Activated B cell treated with CpG ODN at 0.5 μM for 24 hours (primary cell): ENCODE results near the gene HAPLN3. TPM values are rescaled to one million over a fixed set of nuclear protein-coding genes. Genes with fewer than 3 reads are reported as not detected.

Experiments
- ATAC-seq: fragments of 200-7000 bp; cut with Tn5 transposase; one replicate; pipeline ENCODE4 v1.10.0; 2021; ENCODE audit warnings: low read depth, mild to moderate bottlenecking, moderate library complexity
- CTCF ChIA-PET: fragments of 350-600 bp; sonication (Branson Sonifier 250); formaldehyde crosslinking; loops from one replicate; lab custom pipeline; 2021; ENCODE audit warnings: antibody characterized with exemption; lab: Charles Lee
- POLR2A ChIA-PET: fragments of 350-600 bp; sonication (Branson Sonifier 250); formaldehyde crosslinking; loops from one replicate; lab custom pipeline; 2021; ENCODE audit warnings: antibody characterized with exemption; lab: Charles Lee
- DNase-seq: peaks from one replicate; pipeline ENCODE4 v3.0.0; 2022
- H3K27ac Mint-ChIP-seq: one replicate; pipeline ENCODE4 v1.8.0; 2020; ENCODE audit warnings: mixed read lengths
- H3K27me3 Mint-ChIP-seq: one replicate; pipeline ENCODE4 v1.8.0; 2021; ENCODE audit warnings: mixed read lengths
- H3K36me3 Mint-ChIP-seq: one replicate; pipeline ENCODE4 v1.8.0; 2021; ENCODE audit warnings: low read depth, mixed read lengths
- H3K4me1 Mint-ChIP-seq: one replicate; pipeline ENCODE4 v1.8.0; 2021; ENCODE audit warnings: mixed read lengths
- H3K4me3 Mint-ChIP-seq: one replicate; pipeline ENCODE4 v1.8.0; 2020; ENCODE audit warnings: mild to moderate bottlenecking, mixed read lengths
- H3K9me3 Mint-ChIP-seq: one replicate; pipeline ENCODE4 v1.8.0; 2020; ENCODE audit warnings: mixed read lengths
- intact Hi-C: fragments of 100-400 bp; cut with micrococcal nuclease; formaldehyde crosslinking; loops from one replicate; pipeline ENCODE4 v1.15.1; 2024
- total RNA-seq: library from RNA; stranded (reverse); gene quantifications from 2 replicates; pipeline ENCODE4 v1.2.3, GENCODE V29; 2022
- TF ChIP-seq, protein P1 (sequence below): fragments of 200-600 bp; IDR thresholded peaks from one replicate; pipeline ENCODE4 v1.8.0; 2022; ENCODE audit warnings: antibody characterized with exemption, mild to moderate bottlenecking

Gene HAPLN3
- total RNA-seq, 1 donor from 2014 or later = 9.1 TPM

DNA sequence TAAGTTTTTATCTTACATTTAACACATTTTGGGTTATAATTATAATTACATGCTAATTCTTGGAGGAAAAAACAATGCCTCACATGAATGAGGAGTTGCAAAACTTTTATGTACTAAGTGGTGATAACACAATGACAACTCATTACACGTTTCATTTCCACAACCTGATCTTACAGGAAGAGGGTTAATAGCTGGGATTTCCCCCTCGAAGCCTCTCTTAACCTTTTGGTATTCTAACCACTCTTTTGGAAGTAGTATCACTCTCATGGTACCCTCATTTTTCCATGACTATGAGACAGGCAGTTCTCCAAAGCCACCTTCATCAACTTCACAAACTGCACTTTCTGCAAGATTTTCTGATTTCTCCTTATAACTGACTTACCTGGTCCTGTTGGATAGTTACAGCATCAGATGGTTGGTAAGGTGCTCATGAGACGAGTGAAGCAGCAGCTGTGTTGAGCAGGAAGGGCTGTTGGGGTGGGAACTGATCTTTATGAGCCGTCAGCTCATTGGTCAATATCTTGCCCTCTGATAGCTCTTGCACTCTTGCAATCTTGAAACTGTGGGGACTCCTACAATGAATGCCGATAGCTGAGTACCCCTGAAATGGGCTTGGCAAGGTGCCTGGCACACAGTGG lies 50.5 kb downstream of the HAPLN3 start:
- peaks cover 4% of the 10 kb centered on the region for H3K27me3 Mint-ChIP-seq
- no peak overlapping the region for H3K4me3 Mint-ChIP-seq
- ChIA-PET CTCF (no interaction called here), POLR2A (no interaction called here)
- intact Hi-C loops = no loop called here
- no peak for DNase-seq
- no peaks in the 10 kb centered on the region for H3K4me1 Mint-ChIP-seq
- no peak overlapping the region for H3K27ac Mint-ChIP-seq
- no peaks in the 10 kb centered on the region for H3K36me3 Mint-ChIP-seq
- no peak for ATAC-seq
- no peaks in the 10 kb centered on the region for H3K9me3 Mint-ChIP-seq
- TF ChIP-seq, protein P1, sequence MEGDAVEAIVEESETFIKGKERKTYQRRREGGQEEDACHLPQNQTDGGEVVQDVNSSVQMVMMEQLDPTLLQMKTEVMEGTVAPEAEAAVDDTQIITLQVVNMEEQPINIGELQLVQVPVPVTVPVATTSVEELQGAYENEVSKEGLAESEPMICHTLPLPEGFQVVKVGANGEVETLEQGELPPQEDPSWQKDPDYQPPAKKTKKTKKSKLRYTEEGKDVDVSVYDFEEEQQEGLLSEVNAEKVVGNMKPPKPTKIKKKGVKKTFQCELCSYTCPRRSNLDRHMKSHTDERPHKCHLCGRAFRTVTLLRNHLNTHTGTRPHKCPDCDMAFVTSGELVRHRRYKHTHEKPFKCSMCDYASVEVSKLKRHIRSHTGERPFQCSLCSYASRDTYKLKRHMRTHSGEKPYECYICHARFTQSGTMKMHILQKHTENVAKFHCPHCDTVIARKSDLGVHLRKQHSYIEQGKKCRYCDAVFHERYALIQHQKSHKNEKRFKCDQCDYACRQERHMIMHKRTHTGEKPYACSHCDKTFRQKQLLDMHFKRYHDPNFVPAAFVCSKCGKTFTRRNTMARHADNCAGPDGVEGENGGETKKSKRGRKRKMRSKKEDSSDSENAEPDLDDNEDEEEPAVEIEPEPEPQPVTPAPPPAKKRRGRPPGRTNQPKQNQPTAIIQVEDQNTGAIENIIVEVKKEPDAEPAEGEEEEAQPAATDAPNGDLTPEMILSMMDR = no peak

DNA sequence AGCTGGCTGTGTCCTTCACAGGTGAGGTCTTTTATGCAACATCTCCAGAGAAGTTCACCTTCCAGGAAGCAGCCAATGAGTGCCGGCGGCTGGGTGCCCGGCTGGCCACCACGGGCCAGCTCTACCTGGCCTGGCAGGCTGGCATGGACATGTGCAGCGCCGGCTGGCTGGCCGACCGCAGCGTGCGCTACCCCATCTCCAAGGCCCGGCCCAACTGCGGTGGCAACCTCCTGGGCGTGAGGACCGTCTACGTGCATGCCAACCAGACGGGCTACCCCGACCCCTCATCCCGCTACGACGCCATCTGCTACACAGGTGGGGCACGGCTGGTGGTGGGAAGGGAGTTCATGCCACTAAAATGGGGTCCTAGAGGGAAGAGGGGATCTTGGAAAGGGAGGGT lies 52.0 kb downstream of the HAPLN3 start:
- ATAC-seq (no peak), DNase-seq (no peak)
- POLR2A ChIA-PET = no interaction called here
- no peak overlapping the region for H3K27ac Mint-ChIP-seq
- H3K4me3 Mint-ChIP-seq = no peak overlapping the region
- CTCF ChIA-PET = no interaction called here
- intact Hi-C loops = no loop called here
- H3K27me3 Mint-ChIP-seq = peaks cover 3% of the 10 kb centered on the region
- H3K36me3 Mint-ChIP-seq = no peaks in the 10 kb centered on the region
- TF ChIP-seq, protein P1 = no peak
- H3K9me3 Mint-ChIP-seq = no peaks in the 10 kb centered on the region
- no peaks in the 10 kb centered on the region for H3K4me1 Mint-ChIP-seq

DNA sequence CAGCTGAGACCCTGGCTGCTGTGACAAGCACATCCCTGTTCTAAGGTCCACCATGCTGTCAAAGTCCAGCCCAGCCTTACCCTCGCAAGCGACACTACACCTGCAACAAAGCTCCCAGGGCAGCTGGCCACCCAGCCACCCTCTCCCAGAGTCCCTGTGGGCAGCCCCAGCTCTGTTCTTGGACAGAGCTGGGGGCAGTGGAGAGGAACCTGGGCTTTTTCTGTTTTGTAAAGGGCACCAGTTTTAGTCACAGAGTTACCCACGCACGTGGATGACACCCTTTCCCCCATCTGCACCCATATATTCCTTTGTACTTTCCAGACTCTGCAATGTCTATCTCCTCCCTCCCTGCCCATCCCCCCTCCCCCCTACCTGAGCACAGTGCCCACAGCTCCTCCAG lies 53.2 kb downstream of the HAPLN3 start:
- TF ChIP-seq, protein P1 = no peak
- Mint-ChIP-seq H3K36me3 (no peaks in the 10 kb centered on the region), H3K4me1 (no peaks in the 10 kb centered on the region), H3K9me3 (no peaks in the 10 kb centered on the region), H3K27ac (no peak overlapping the region), H3K4me3 (no peak overlapping the region), H3K27me3 (peaks cover 3% of the 10 kb centered on the region)
- ChIA-PET CTCF (no interaction called here), POLR2A (no interaction called here)
- no peak for ATAC-seq
- no peak for DNase-seq
- intact Hi-C loops = no loop called here

DNA sequence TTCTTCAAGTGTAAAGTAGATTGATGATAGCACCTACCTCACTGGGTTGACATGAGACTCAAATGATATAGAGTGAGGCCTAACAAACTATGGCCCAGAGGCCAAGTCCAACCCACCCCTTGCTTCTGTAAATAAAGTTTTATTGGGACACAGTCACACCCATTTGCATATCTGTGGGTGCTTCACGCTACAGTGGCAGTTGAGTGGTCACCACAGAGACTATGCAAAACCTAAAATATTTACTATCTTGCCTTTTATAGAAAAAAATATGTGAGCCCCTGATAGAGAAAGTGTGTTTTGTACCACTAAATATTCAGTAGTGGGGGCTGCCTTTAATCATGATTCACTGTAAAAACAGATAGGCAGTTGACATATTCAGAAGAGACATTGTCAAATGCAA lies 54.1 kb downstream of the HAPLN3 start:
- Mint-ChIP-seq H3K4me3 (no peak overlapping the region), H3K27ac (no peak overlapping the region), H3K4me1 (no peaks in the 10 kb centered on the region), H3K9me3 (no peaks in the 10 kb centered on the region), H3K36me3 (no peaks in the 10 kb centered on the region), H3K27me3 (peaks cover 3% of the 10 kb centered on the region)
- TF ChIP-seq, protein P1 = no peak
- CTCF ChIA-PET = no interaction called here
- DNase-seq = no peak
- intact Hi-C loops = no loop called here
- POLR2A ChIA-PET = interaction anchor here (0.7 kb wide), 1 partner anchor 130 kb away, joined by 4 read pairs; no protein-coding TSS in a partner anchor
- no peak for ATAC-seq

DNA sequence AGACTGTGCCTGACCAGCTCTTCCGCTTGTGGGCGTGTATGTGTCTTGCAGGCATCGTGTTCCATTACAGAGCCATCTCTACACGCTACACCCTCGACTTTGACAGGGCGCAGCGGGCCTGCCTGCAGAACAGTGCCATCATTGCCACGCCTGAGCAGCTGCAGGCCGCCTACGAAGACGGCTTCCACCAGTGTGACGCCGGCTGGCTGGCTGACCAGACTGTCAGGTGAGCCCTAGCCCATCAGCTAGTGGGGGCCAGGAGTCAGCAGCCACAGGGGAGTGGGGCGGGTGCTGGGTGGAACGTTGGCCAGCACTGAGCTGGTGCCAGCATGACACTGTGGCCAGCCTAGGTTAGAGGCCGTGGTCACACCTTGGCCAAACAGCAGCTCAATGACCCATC lies 55.4 kb downstream of the HAPLN3 start:
- DNase-seq = no peak
- peaks cover 3% of the 10 kb centered on the region for H3K27me3 Mint-ChIP-seq
- ChIA-PET POLR2A (no interaction called here), CTCF (no interaction called here)
- H3K4me1 Mint-ChIP-seq = no peaks in the 10 kb centered on the region
- intact Hi-C loops = no loop called here
- no peak overlapping the region for H3K27ac Mint-ChIP-seq
- no peak overlapping the region for H3K4me3 Mint-ChIP-seq
- H3K36me3 Mint-ChIP-seq = no peaks in the 10 kb centered on the region
- no peaks in the 10 kb centered on the region for H3K9me3 Mint-ChIP-seq
- ATAC-seq = no peak
- TF ChIP-seq, protein P1 = no peak
